Erythroblast (primary cell): ENCODE data around the gene FAM107B.

ENCODE experiments used
- GATA1 ChIP-seq: IDR thresholded peaks from 2 replicates; pipeline ENCODE4 v1.6.1; 2011; ENCODE audit warnings: low read depth, mild to moderate bottlenecking, control low read depth, low read length, moderate library complexity
- POLR2A ChIP-seq: IDR thresholded peaks from 2 replicates; pipeline ENCODE4 v1.6.1; 2011; ENCODE audit warnings: mild to moderate bottlenecking, low read length

DNA sequence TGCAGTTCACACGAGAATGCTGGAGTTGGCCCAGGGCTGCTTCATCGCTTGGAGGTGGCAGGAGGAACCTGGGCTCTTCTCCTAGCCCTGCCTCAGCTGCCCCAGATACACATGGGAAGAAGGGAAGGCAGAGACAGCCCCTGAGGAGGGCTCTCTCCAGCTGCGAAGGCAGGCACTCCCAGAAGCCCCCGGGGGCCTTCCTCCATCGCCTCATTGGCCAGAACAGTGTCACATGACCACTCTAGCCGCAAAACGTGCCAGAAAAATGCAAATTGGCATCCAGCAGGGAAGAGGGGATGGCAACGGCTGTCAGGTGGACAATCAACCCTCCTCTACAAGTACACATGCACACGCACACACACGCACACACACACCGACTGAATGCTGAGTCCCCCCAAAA lies 226.2 kb downstream of the FAM107B start:
- TF ChIP-seq POLR2A (no peak), GATA1 (no peak)
